ENCODE measurements around the gene TDP1. TPM values are rescaled to one million over a fixed set of nuclear protein-coding genes. Genes with fewer than 3 reads are reported as not detected.

Gene TDP1
- total RNA-seq, 1 donor from 2014 or later: 30.3 TPM

GRCh38 chr14:89954070-89955021 lies 1.4 kb upstream of the TDP1 start, which contains the start of gene EFCAB11:
Gene EFCAB11 (minus strand): TSS chr14:89954730. CDS start chr14:89954660, 70 bp downstream.
- Mint-ChIP-seq H3K9me3 (ENCODE audit: unreplicated experiment) (peaks cover 5% of the 10 kb centered on the region), H3K27me3 (ENCODE audit: unreplicated experiment) (peaks cover 7% of the 10 kb centered on the region), H3K4me1 (ENCODE audit: low read depth, unreplicated experiment) (peaks cover 9% of the 10 kb centered on the region), H3K27ac (ENCODE audit: unreplicated experiment) (peak within 1 kb of the TSS; percentile 91), H3K36me3 (ENCODE audit: unreplicated experiment) (no peaks in the 10 kb centered on the region), H3K4me3 (ENCODE audit: unreplicated experiment) (peak within 1 kb of the TSS; percentile 99)
- no peak for TF ChIP-seq CTCF (IDR thresholded peaks at IDR 0.05; ENCODE audit: partially characterized antibody, unreplicated experiment)
- peak; percentile 93 for DNase-seq

GRCh38 chr14:89955022-89955744 lies 544 bp upstream of the TDP1 start:
- H3K4me3 Mint-ChIP-seq (ENCODE audit: unreplicated experiment): peak overlapping the region; percentile 99
- peak overlapping the region; percentile 91 for H3K27ac Mint-ChIP-seq (ENCODE audit: unreplicated experiment)
- peaks cover 7% of the 10 kb centered on the region for H3K27me3 Mint-ChIP-seq (ENCODE audit: unreplicated experiment)
- no peak for DNase-seq
- no peak for TF ChIP-seq CTCF (IDR thresholded peaks at IDR 0.05; ENCODE audit: partially characterized antibody, unreplicated experiment)
- H3K9me3 Mint-ChIP-seq (ENCODE audit: unreplicated experiment): peaks cover 5% of the 10 kb centered on the region
- H3K4me1 Mint-ChIP-seq (ENCODE audit: low read depth, unreplicated experiment): peaks cover 9% of the 10 kb centered on the region
- no peaks in the 10 kb centered on the region for H3K36me3 Mint-ChIP-seq (ENCODE audit: unreplicated experiment)

GRCh38 chr14:89956661-89957009 lies 908 bp downstream of the TDP1 start:
- Mint-ChIP-seq H3K4me1 (ENCODE audit: low read depth, unreplicated experiment) (peaks cover 10% of the 10 kb centered on the region), H3K9me3 (ENCODE audit: unreplicated experiment) (peaks cover 5% of the 10 kb centered on the region), H3K4me3 (ENCODE audit: unreplicated experiment) (peak overlapping the region; percentile 96), H3K27me3 (ENCODE audit: unreplicated experiment) (peaks cover 7% of the 10 kb centered on the region), H3K36me3 (ENCODE audit: unreplicated experiment) (no peaks in the 10 kb centered on the region), H3K27ac (ENCODE audit: unreplicated experiment) (peak overlapping the region; percentile 96)
- DNase-seq: no peak
- TF ChIP-seq CTCF (IDR thresholded peaks at IDR 0.05; ENCODE audit: partially characterized antibody, unreplicated experiment): no peak

- no peak for TF ChIP-seq CTCF (IDR thresholded peaks at IDR 0.05; ENCODE audit: partially characterized antibody, unreplicated experiment)
- H3K4me3 Mint-ChIP-seq (ENCODE audit: unreplicated experiment): peak overlapping the region; percentile 96
- peaks cover 7% of the 10 kb centered on the region for H3K27me3 Mint-ChIP-seq (ENCODE audit: unreplicated experiment)
- DNase-seq: no peak
- H3K9me3 Mint-ChIP-seq (ENCODE audit: unreplicated experiment): peaks cover 5% of the 10 kb centered on the region
- peaks cover 10% of the 10 kb centered on the region for H3K4me1 Mint-ChIP-seq (ENCODE audit: low read depth, unreplicated experiment)
- H3K36me3 Mint-ChIP-seq (ENCODE audit: unreplicated experiment): no peaks in the 10 kb centered on the region
- H3K27ac Mint-ChIP-seq (ENCODE audit: unreplicated experiment): peak overlapping the region; percentile 57
Observed at GRCh38 chr14:89957376-89957775, 1.6 kb downstream of the TDP1 start.
